Calu3 (cell line): ENCODE data around the gene NXPE4. TPM values are rescaled to one million over a fixed set of nuclear protein-coding genes. Genes with fewer than 3 reads are reported as not detected.
"Not testable (repeated sequence)": the region's sequence is repeated elsewhere in the genome, so short reads cannot be mapped to it uniquely, and the experiment has no call there.

Experiments
- Bru-seq: library from RNA; stranded (reverse); fragments of 400-500 nt; gene quantifications from one replicate; lab custom pipeline; 2021; lab: Mats Ljungman, UMichigan
- BruChase-seq, 2 experiments: library from RNA; stranded (reverse); fragments of 400-500 nt; gene quantifications; one replicate each; lab custom pipeline; 2021; lab: Mats Ljungman, UMichigan
- BruUV-seq: library from RNA; stranded (reverse); fragments of 400-500 nt; replicated peaks from 2 replicates; lab custom pipeline; 2021; lab: Mats Ljungman, UMichigan
- CTCF ChIA-PET: fragments of 300-600 bp; sonication (Branson Sonifier 250); formaldehyde crosslinking; loops from one replicate; lab custom pipeline; 2022; ENCODE audit warnings: antibody characterized with exemption; lab: Charles Lee
- DNase-seq: peaks from one replicate; pipeline ENCODE4 v3.0.0; 2022
- H3K27ac Mint-ChIP-seq: one replicate; pipeline ENCODE4 v1.8.0; 2022; ENCODE audit warnings: mixed read lengths; ENCODE audit not compliant: unreplicated experiment
- H3K27me3 Mint-ChIP-seq: one replicate; pipeline ENCODE4 v1.8.0; 2022; ENCODE audit warnings: mixed read lengths; ENCODE audit not compliant: unreplicated experiment
- H3K36me3 Mint-ChIP-seq: one replicate; pipeline ENCODE4 v1.8.0; 2022; ENCODE audit warnings: mild to moderate bottlenecking, moderate library complexity, mixed read lengths; ENCODE audit not compliant: insufficient read depth, unreplicated experiment
- H3K4me1 Mint-ChIP-seq: one replicate; pipeline ENCODE4 v1.8.0; 2022; ENCODE audit warnings: mild to moderate bottlenecking, low read depth, mixed read lengths; ENCODE audit not compliant: unreplicated experiment
- H3K4me3 Mint-ChIP-seq: one replicate; pipeline ENCODE4 v1.8.0; 2022; ENCODE audit warnings: mild to moderate bottlenecking, low read depth, moderate library complexity, mixed read lengths; ENCODE audit not compliant: unreplicated experiment
- H3K9me3 Mint-ChIP-seq: one replicate; pipeline ENCODE4 v1.8.0; 2022; ENCODE audit warnings: low read depth, mixed read lengths; ENCODE audit not compliant: unreplicated experiment
- intact Hi-C: fragments of 100-400 bp; cut with micrococcal nuclease; formaldehyde crosslinking; loops from one replicate; pipeline ENCODE4 v1.10.0; 2022; ENCODE audit not compliant: unreplicated experiment
- long read RNA-seq: library from polyadenylated mRNA; stranded (forward); transcript quantifications from one replicate; pipeline ENCODE4 v2.0.0, GENCODE V29; 2022
- total RNA-seq: library from RNA; stranded (reverse); gene quantifications from 2 replicates; pipeline ENCODE4 v1.2.3, GENCODE V29; 2022
- TF ChIP-seq, protein P1 (sequence below): fragments of 200-600 bp; IDR thresholded peaks from one replicate; pipeline ENCODE4 v1.8.0; 2022; ENCODE audit warnings: antibody characterized with exemption; ENCODE audit not compliant: unreplicated experiment

Gene NXPE4
- total RNA-seq = not detected in 2 replicates
- not detected for Bru-seq, nascent RNA
- not detected for BruChase-seq, experiment 1, labeled RNA remaining after a 6-hour chase
- not detected for BruChase-seq, experiment 2, labeled RNA remaining after a 2-hour chase
- long read RNA-seq = 0 reads

DNA sequence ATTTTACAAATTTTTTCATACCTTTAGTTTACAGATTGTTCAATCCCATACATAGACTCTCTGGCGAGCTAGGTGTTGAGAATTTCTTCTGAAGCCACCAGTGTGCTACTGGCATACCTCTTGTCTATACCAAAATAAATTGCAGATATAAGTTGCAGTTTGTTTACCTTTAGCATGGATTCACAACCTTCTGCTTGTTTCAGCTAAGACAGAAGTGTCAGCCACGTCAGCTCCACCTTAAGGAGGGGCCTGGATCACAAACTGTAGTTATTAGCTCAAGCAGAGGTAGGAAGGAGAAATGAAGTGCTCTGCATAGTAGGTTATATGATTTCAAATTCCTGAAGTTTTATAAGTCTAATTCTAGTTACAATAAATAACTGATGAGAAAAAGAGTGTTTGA is at the start of gene NXPE4:
Gene NXPE4, minus strand, starts transcription at position 216 of the 400 bp plus-strand sequence. CDS start 1,027 bp downstream, outside the sequence.
- no peaks in the 10 kb centered on the region for H3K9me3 Mint-ChIP-seq
- no peaks in the 10 kb centered on the region for H3K27me3 Mint-ChIP-seq
- H3K4me1 Mint-ChIP-seq = no peaks in the 10 kb centered on the region
- CTCF ChIA-PET = no interaction called here
- no peak for DNase-seq
- intact Hi-C loops = no loop called here
- H3K36me3 Mint-ChIP-seq = no peaks in the 10 kb centered on the region
- TF ChIP-seq, protein P1, sequence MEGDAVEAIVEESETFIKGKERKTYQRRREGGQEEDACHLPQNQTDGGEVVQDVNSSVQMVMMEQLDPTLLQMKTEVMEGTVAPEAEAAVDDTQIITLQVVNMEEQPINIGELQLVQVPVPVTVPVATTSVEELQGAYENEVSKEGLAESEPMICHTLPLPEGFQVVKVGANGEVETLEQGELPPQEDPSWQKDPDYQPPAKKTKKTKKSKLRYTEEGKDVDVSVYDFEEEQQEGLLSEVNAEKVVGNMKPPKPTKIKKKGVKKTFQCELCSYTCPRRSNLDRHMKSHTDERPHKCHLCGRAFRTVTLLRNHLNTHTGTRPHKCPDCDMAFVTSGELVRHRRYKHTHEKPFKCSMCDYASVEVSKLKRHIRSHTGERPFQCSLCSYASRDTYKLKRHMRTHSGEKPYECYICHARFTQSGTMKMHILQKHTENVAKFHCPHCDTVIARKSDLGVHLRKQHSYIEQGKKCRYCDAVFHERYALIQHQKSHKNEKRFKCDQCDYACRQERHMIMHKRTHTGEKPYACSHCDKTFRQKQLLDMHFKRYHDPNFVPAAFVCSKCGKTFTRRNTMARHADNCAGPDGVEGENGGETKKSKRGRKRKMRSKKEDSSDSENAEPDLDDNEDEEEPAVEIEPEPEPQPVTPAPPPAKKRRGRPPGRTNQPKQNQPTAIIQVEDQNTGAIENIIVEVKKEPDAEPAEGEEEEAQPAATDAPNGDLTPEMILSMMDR = no peak
- no peak within 1 kb of the TSS for H3K4me3 Mint-ChIP-seq
- no TSS peak for BruUV-seq
- H3K27ac Mint-ChIP-seq = no peak within 1 kb of the TSS

DNA sequence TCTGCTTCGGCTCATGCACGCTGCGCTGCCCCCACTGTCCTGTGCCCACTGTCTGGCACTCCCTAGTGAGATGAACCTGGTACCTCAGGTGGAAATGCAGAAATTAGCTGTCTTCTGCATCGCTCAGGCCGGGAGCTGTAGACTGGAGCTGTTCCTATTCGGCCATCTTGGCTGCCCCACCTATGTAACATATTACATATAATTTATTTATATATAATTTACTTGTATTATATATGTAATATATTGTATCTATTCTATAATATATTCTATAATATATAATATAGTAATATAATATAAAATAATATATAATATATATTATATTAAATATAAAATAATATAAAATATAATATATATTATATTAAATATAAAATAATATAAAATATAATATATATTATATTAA is 43.9 kb upstream of the NXPE4 start:
- intact Hi-C loops, CTCF ChIA-PET, H3K27ac Mint-ChIP-seq, DNase-seq, BruUV-seq, H3K36me3 Mint-ChIP-seq, H3K9me3 Mint-ChIP-seq, H3K4me3 Mint-ChIP-seq, H3K4me1 Mint-ChIP-seq, H3K27me3 Mint-ChIP-seq: not testable (repeated sequence)

DNA sequence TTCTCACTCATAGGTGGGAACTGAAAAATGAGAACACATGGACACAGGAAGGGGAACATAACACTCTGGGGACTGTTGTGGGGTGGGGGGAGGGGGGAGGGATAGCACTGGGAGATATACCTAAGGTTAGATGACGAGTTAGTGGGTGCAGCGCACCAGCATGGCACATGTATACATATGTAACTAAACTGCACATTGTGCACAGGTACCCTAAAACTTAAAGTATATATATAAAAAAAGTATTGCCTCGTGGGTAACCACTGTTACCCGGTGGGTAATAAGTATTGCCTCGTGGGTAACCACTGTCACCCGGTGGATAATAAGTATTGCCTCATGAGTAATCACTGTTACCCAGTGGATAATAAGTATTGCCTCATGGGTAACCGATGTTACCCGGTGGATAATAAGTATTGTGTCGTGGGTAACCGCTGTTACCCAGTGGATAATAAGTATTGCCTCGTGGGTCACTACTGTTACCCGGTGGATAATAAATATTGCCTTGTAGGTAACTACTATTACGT is 35.9 kb upstream of the NXPE4 start:
- H3K27me3 Mint-ChIP-seq, H3K36me3 Mint-ChIP-seq, intact Hi-C loops: not testable (repeated sequence)

DNA sequence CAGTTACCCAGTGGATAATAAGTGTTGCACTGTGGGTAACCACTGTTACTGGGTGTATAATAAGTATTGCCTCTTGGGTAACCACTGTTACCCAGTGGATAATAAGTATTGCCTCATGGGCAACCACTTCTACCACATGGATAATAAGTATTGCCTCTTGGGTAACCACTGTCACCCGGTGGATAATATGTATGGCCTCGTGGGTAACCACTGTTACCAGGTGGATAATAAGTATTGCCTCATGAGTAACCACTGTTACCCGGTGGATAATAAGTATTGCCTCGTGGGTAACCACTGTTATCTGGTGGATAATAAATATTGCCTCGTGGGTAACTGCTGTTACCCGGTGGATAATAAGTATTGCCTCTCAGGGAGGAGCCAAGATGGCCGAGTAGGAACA is 29.7 kb upstream of the NXPE4 start:
- H3K4me1 Mint-ChIP-seq = no peaks in the 10 kb centered on the region
- CTCF ChIA-PET = no interaction called here
- TF ChIP-seq, protein P1 = no peak
- peaks cover 2% of the 10 kb centered on the region for H3K9me3 Mint-ChIP-seq
- no peak overlapping the region for H3K4me3 Mint-ChIP-seq
- H3K36me3 Mint-ChIP-seq = no peaks in the 10 kb centered on the region
- BruUV-seq = no TSS peak
- no peaks in the 10 kb centered on the region for H3K27me3 Mint-ChIP-seq
- intact Hi-C loops = no loop called here
- no peak for DNase-seq
- no peak overlapping the region for H3K27ac Mint-ChIP-seq

More for the DNA sequence above, 35.9 kb upstream of the NXPE4 start:
- H3K9me3 Mint-ChIP-seq, DNase-seq, H3K4me3 Mint-ChIP-seq, CTCF ChIA-PET, BruUV-seq, H3K27ac Mint-ChIP-seq, H3K4me1 Mint-ChIP-seq: not testable (repeated sequence)

DNA sequence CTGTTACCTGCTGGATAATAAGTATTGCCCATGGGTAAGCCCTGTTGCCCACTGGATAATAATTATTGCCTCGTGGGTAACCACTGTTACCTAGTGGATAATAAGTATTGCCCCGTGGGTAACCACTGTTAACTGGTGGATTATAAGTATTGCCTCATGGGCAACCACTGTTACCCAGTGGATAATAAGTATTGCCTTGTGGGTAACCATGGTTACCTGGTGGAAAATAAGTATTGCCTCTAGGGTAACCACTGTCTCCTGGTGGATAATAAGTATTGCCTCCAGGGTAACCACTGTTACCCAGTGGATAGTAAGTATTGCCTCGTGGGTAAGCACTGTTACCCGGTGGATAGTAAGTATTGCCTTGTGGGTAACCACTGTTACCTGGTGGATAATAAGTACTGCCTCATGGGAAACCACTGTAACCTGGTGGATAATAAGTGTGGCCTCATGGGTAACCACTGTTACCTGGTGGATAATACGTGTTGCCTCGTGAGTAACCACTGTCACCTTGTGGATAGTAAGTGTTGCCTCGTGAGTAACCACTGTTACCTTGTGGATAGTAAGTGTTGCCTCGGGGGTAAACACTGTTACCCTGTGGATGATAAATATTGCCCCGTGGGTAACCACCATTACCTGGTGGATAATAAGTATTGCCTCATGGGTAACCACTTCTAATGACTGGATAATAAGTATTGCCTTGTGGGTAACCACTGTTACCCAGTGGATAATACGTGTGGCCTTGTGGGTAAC is 29.0 kb upstream of the NXPE4 start:
- BruUV-seq = no TSS peak
- Mint-ChIP-seq H3K4me1 (no peaks in the 10 kb centered on the region), H3K27ac (no peak overlapping the region), H3K27me3 (no peaks in the 10 kb centered on the region), H3K9me3 (peaks cover 2% of the 10 kb centered on the region), H3K36me3 (no peaks in the 10 kb centered on the region), H3K4me3 (no peak overlapping the region)
- DNase-seq = no peak
- intact Hi-C loops = no loop called here
- CTCF ChIA-PET = no interaction called here
- TF ChIP-seq, protein P1 = no peak
